Activated CD8-positive, alpha-beta memory T cell treated with anti-CD3 and anti-CD28 coated beads for 36 hours (primary cell): ENCODE measurements around the gene DDX52. TPM values are rescaled to one million over a fixed set of nuclear protein-coding genes. Genes with fewer than 3 reads are reported as not detected.

Source experiments
- CTCF ChIA-PET: fragments of 350-600 bp; sonication (Branson Sonifier 250); formaldehyde crosslinking; loops from one replicate; lab custom pipeline; 2021; ENCODE audit warnings: antibody characterized with exemption; lab: Charles Lee
- POLR2A ChIA-PET: fragments of 350-600 bp; sonication (Branson Sonifier 250); formaldehyde crosslinking; loops from one replicate; lab custom pipeline; 2021; ENCODE audit warnings: antibody characterized with exemption; lab: Charles Lee
- total RNA-seq, 2 experiments: library from RNA; stranded (reverse); gene quantifications; one replicate each; pipeline ENCODE4 v1.2.3, GENCODE V29; 2021

The DDX52 gene
- total RNA-seq, 2 experiments from 2014 or later: 37.9 to 38.8 TPM

- ChIA-PET CTCF (interaction anchor here (1.4 to 1.6 kb wide), 2 partner anchors 9 to 25 kb away, joined by 3 to 7 read pairs; no protein-coding TSS in a partner anchor), POLR2A (no interaction called here)
These were observed 38.2 kb downstream of the DDX52 start for GRCh38 chr17:37605081-37605480.

- CTCF ChIA-PET: interaction anchor here (0.7 to 1.6 kb wide), 3 partner anchors 9 to 1940 kb away, joined by 3 to 7 read pairs (median 3); no protein-coding TSS in a partner anchor
- POLR2A ChIA-PET: no interaction called here
These were observed 38.7 kb downstream of the DDX52 start for GRCh38 chr17:37604556-37604955.

GRCh38 chr17:37598145-37598544, 45.1 kb downstream of the DDX52 start:
- CTCF ChIA-PET: no interaction called here
- POLR2A ChIA-PET: no interaction called here

- CTCF ChIA-PET: no interaction called here
- POLR2A ChIA-PET: no interaction called here
These were observed 51.0 kb downstream of the DDX52 start for GRCh38 chr17:37592291-37592690.

GRCh38 chr17:37585066-37585465, 58.2 kb downstream of the DDX52 start:
- ChIA-PET CTCF (interaction anchor here (1.2 kb wide), 1 partner anchor 17 kb away, joined by 3 read pairs; no protein-coding TSS in a partner anchor), POLR2A (no interaction called here)

GRCh38 chr17:37576281-37576680, 67.0 kb downstream of the DDX52 start:
- CTCF ChIA-PET: no interaction called here
- POLR2A ChIA-PET: no interaction called here

GRCh38 chr17:37574427-37574826, 68.8 kb downstream of the DDX52 start:
- CTCF ChIA-PET: no interaction called here
- POLR2A ChIA-PET: no interaction called here

- ChIA-PET POLR2A (no interaction called here), CTCF (no interaction called here)
These were observed 71.6 kb downstream of the DDX52 start for GRCh38 chr17:37571674-37572073.

GRCh38 chr17:37570527-37571093, 72.6 kb downstream of the DDX52 start:
- POLR2A ChIA-PET: no interaction called here
- CTCF ChIA-PET: interaction anchor here (0.9 kb wide), 1 partner anchor 11 kb away, joined by 3 read pairs; no protein-coding TSS in a partner anchor

- POLR2A ChIA-PET: no interaction called here
- CTCF ChIA-PET: interaction anchor here (0.7 to 1.1 kb wide), 2 partner anchors 16 to 821 kb away, joined by 3 to 5 read pairs; no protein-coding TSS in a partner anchor
These were observed 74.7 kb downstream of the DDX52 start for GRCh38 chr17:37568350-37569053.

GRCh38 chr17:37567538-37567937, 75.7 kb downstream of the DDX52 start:
- POLR2A ChIA-PET: no interaction called here

GRCh38 chr17:37567137-37567536, 76.1 kb downstream of the DDX52 start:
- POLR2A ChIA-PET: no interaction called here
- CTCF ChIA-PET: no interaction called here

More at GRCh38 chr17:37567538-37567937, 75.7 kb downstream of the DDX52 start:
- CTCF ChIA-PET: no interaction called here

GRCh38 chr17:37564252-37564651, 79.0 kb downstream of the DDX52 start:
- CTCF ChIA-PET: no interaction called here
- POLR2A ChIA-PET: no interaction called here

GRCh38 chr17:37562016-37562745, 81.1 kb downstream of the DDX52 start:
- ChIA-PET POLR2A (no interaction called here), CTCF (interaction anchor here (0.6 kb wide), 1 partner anchor 1008 kb away, joined by 3 read pairs; no protein-coding TSS in a partner anchor)

Other genes starting within 250 kb of the DDX52 start
- gene ACACA, start 236.6 kb downstream of the DDX52 start, total RNA-seq: 10 to 100 TPM; 74.8 to 82.9 TPM
- gene TADA2A, start 236.6 kb downstream of the DDX52 start, total RNA-seq: 10 to 100 TPM; 42.7 to 51.6 TPM
- gene DUSP14, start 153.6 kb downstream of the DDX52 start, total RNA-seq: 10 to 100 TPM; 18.9 to 20.9 TPM
- 10 to 100 TPM; 33.7 to 35.8 TPM for gene SYNRG, start 34.0 kb downstream of the DDX52 start, total RNA-seq
- 1 to 10 TPM in 1 of 2 experiments, under 1 TPM in 1; 0.86 to 1.1 TPM for gene HNF1B, start 101.6 kb upstream of the DDX52 start, total RNA-seq